Vein endothelial cell (primary cell): ENCODE measurements around the gene ENKUR. TPM values are rescaled to one million over a fixed set of nuclear protein-coding genes. Genes with fewer than 3 reads are reported as not detected.

Source experiments
- small RNA-seq: library from RNA; depleted of rRNA; stranded (forward); fragments of <200 nt; gene quantifications from one replicate; pipeline ENCODE3, GENCODE V24; 2012
- total RNA-seq: library from RNA; depleted of rRNA; stranded (reverse); fragments of >200 nt; gene quantifications from 2 replicates; pipeline ENCODE4 v1.2.3, GENCODE V29; 2012

The ENKUR gene, protein sequence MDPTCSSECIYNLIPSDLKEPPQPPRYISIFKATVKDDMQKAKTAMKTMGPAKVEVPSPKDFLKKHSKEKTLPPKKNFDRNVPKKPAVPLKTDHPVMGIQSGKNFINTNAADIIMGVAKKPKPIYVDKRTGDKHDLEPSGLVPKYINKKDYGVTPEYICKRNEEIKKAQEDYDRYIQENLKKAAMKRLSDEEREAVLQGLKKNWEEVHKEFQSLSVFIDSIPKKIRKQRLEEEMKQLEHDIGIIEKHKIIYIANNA
- total RNA-seq = 0.19 and 0.33 TPM in 2 replicates

GRCh38 chr10:25015828-25016375, at the start of gene ENKUR:
ENKUR (minus strand) TSS chr10:25016158; CDS start chr10:25015936, 222 bp downstream.

DNA sequence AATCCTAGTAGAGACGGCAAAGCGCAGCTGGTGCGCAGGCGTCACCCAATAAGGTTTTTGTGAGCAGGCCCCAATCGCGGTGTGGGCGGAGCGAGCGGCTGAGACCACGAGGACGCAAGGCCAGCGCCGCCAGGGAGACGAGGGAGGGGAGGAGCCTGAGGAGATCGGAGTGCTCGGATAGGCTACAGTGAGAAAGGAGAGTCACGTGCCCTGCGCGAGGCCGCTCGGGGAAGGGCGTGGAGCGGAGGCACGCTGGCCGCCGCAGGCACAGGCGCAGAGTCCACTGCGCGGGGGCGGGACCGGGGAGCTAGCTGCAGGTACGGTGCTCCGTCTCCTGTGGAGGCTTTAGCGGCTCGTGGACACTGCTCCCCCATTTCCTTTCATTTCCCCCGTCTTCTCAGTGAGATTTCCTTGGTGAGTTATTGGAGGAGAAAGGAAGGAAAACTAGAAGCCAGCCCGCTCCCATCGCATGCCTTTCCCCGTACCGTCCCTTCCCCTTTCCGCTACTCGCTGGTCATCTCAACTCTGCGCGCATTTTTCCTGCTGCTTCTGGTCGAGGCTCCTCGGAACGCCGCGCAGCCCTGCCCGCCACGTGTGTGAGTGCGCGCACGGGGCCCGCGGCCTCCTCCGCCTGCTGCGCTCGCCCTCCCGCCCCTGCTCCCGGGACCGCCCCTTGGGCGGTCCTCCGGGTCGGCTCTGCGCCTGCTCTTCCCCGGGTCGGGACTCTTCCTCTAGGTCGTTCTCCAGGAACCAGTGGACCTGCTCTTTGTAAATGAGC, 607 bp upstream of the ENKUR start, which contains the start of gene THNSL1:
THNSL1 (plus strand) TSS at position 237 of the 778 bp plus-strand sequence. CDS start 6,612 bp downstream, outside the sequence.

GRCh38 chr10:24952143-24952706, 63.7 kb downstream of the ENKUR start, which contains the start of gene PRTFDC1:
PRTFDC1 (minus strand) TSS chr10:24952606; CDS start chr10:24952575, 31 bp downstream.

Small RNA genes lying within 50 kb of the gene (small RNA-seq; reads per million reads assigned to genes)
- gene AL512598.1 = not detected

Other genes with a start within 250 kb of the ENKUR start
- gene PRTFDC1, start 63.6 kb downstream of the ENKUR start, total RNA-seq = 7.8 and 10.9 TPM in 2 replicates
- gene THNSL1, start 454 bp upstream of the ENKUR start, total RNA-seq = 2.0 and 2.5 TPM in 2 replicates
- not detected in 2 replicates for gene GPR158, start 158.8 kb upstream of the ENKUR start, total RNA-seq